OCI-LY1 (cell line): ENCODE results near the gene RAB7B.

Experiments used
- EZH2 ChIP-seq: fragments of 200-600 bp; sonication (generic), shearing (Covaris generic); IDR thresholded peaks from 2 replicates; pipeline ENCODE4 v1.8.0; 2017; ENCODE audit warnings: borderline replicate concordance, mixed run types, mild to moderate bottlenecking, antibody characterized with exemption, low read length, moderate library complexity, mixed read lengths
- TF ChIP-seq, protein P1 (sequence below): fragments of 200-600 bp; sonication (generic), shearing (Covaris generic); IDR thresholded peaks from 2 replicates; pipeline ENCODE4 v1.5.1; 2017; ENCODE audit warnings: mild to moderate bottlenecking, antibody characterized with exemption, low read length, moderate library complexity, mixed read lengths

GRCh38 chr1:206030191-206030590 is 27.0 kb upstream of the RAB7B start:
- TF ChIP-seq, protein P1, sequence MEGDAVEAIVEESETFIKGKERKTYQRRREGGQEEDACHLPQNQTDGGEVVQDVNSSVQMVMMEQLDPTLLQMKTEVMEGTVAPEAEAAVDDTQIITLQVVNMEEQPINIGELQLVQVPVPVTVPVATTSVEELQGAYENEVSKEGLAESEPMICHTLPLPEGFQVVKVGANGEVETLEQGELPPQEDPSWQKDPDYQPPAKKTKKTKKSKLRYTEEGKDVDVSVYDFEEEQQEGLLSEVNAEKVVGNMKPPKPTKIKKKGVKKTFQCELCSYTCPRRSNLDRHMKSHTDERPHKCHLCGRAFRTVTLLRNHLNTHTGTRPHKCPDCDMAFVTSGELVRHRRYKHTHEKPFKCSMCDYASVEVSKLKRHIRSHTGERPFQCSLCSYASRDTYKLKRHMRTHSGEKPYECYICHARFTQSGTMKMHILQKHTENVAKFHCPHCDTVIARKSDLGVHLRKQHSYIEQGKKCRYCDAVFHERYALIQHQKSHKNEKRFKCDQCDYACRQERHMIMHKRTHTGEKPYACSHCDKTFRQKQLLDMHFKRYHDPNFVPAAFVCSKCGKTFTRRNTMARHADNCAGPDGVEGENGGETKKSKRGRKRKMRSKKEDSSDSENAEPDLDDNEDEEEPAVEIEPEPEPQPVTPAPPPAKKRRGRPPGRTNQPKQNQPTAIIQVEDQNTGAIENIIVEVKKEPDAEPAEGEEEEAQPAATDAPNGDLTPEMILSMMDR, result no peak
- TF ChIP-seq EZH2, result no peak
